Prostate gland (tissue), 2 donors: ENCODE measurements around the gene MTIF2.

Experiments used
- CTCF ChIP-seq, 4 experiments: fragments of 200-600 bp in 2 of 4; fragments of 450-650 bp in 2 of 4; sonication (generic) in 2 of 4; IDR thresholded peaks; 1 replicate in 3 of 4; 2 replicates in 1 of 4; pipeline ENCODE4 v1.5.1; 2016 to 2019; ENCODE audit warnings: antibody characterized with exemption in 4 of 4, mild to moderate bottlenecking in 2 of 4, moderate library complexity in 2 of 4
- POLR2A ChIP-seq: fragments of 450-650 bp; IDR thresholded peaks from one replicate; pipeline ENCODE4 v1.6.1; 2016; ENCODE audit warnings: antibody characterized with exemption, mild to moderate bottlenecking

GRCh38 chr2:55277310-55277709 is 8.3 kb upstream of the MTIF2 start:
- TF ChIP-seq CTCF (IDR thresholded peaks at IDR 0.05) (no peak), POLR2A (no peak)
